ENCODE measurements around the gene KCNQ1. TPM values are rescaled to one million over a fixed set of nuclear protein-coding genes. Genes with fewer than 3 reads are reported as not detected.

KCNQ1 gene
- total and polyA plus RNA-seq, 4 donors = 15.4 to 41.7 (median 26.2) TPM

DNA sequence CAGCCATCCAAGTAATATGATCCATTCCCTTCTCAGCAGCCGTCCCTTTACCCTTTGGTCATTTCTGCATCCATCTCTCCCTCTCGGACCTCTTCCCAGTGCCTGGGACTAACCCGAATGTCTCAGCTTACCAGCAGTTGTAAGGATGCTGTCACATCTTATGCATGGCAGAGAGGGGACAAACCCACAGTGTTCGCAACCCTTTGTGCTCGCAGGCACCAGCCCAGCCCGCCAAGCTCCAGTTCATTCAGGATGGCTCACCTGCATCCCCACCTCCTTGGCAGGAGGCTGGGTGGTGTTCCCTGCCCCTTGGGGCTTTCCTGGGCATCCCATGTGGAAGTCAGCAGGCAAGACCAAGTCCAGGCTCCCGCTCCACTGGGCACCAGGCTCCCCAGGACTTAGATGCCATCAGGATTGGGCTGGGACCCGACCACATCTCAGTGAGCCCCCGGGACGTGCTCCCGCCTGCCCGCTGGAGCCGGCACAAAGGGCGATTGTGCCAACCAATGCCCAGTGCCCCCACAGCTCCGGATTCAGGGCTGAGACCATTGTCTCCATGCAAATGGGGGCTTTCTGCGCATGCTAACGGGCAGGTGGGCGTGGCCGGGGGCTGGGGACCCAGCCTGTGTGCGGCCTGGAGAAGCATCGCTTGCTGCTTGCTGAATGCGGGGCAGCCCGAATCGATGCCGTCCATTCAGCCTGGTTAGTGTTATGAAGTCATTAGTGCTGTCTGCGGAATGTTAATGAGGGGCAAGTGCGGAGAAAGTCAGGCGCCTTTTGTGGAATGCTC lies 146.4 kb downstream of the KCNQ1 start:
- ATAC-seq (ENCODE audit: insufficient read depth, low FRiP score) (no peak), DNase-seq (peak in 1 of 3 donors; percentile 15)
- no peak overlapping the region for H3K4me3 ChIP-seq
- no peaks in the 10 kb centered on the region for H3K4me1 ChIP-seq (ENCODE audit: control insufficient read depth in 5 of 5, insufficient read depth in 5 of 5, low read length in 5 of 5)
- no peak overlapping the region for H3K9ac ChIP-seq (ENCODE audit: insufficient read depth in 1 of 2, low read length in 2 of 2)
- no peaks in the 10 kb centered on the region for H3K27me3 ChIP-seq (ENCODE audit: control insufficient read depth in 3 of 3, insufficient read depth in 3 of 3, low read length in 2 of 3)
- H3K9me3 ChIP-seq (ENCODE audit: control insufficient read depth in 4 of 4, insufficient read depth in 3 of 4, low read length in 3 of 4) = peaks cover 0 to 4% (median 0%) of the 10 kb centered on the region in 4 donors
- H3K36me3 ChIP-seq (ENCODE audit: control insufficient read depth in 4 of 4, insufficient read depth in 4 of 4, low read length in 4 of 4) = peaks cover 0 to 10% (median 0%) of the 10 kb centered on the region in 4 donors
- TF ChIP-seq, protein P1, sequence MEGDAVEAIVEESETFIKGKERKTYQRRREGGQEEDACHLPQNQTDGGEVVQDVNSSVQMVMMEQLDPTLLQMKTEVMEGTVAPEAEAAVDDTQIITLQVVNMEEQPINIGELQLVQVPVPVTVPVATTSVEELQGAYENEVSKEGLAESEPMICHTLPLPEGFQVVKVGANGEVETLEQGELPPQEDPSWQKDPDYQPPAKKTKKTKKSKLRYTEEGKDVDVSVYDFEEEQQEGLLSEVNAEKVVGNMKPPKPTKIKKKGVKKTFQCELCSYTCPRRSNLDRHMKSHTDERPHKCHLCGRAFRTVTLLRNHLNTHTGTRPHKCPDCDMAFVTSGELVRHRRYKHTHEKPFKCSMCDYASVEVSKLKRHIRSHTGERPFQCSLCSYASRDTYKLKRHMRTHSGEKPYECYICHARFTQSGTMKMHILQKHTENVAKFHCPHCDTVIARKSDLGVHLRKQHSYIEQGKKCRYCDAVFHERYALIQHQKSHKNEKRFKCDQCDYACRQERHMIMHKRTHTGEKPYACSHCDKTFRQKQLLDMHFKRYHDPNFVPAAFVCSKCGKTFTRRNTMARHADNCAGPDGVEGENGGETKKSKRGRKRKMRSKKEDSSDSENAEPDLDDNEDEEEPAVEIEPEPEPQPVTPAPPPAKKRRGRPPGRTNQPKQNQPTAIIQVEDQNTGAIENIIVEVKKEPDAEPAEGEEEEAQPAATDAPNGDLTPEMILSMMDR (IDR thresholded peaks at IDR 0.05; ENCODE audit: control extremely low read depth, extremely low read depth) = no peak
- H3K27ac ChIP-seq (ENCODE audit: low read depth in 1 of 2, low read length in 1 of 2) = no peak overlapping the region
- WGBS, 2 donors = 92 to 96% methylated on average over 28 of the region's 28 CpGs

DNA sequence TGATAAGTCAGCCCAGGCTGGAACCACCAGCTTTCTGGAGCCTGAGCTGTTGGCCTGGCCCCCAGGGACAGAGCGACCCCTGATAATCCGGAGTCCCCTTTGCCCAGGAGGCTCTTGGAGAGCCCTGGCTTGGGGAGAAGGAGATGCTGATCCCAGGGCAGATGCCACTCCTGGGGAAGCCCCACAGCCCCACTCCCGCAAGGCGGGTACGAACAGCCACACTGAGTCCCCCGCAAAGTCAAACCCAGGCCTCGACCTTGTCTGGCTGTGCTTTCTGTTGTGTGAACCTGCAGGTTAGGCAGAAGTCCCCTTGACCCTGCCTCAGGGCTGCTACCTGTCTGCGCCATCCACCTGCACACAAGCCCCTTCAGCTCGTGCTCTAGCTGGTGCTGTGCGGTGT lies 147.0 kb downstream of the KCNQ1 start:
- Histone ChIP-seq H3K4me3 (no peak overlapping the region), H3K4me1 (ENCODE audit: control insufficient read depth in 5 of 5, insufficient read depth in 5 of 5, low read length in 5 of 5) (no peaks in the 10 kb centered on the region), H3K27ac (ENCODE audit: low read depth in 1 of 2, low read length in 1 of 2) (no peak overlapping the region), H3K9ac (ENCODE audit: insufficient read depth in 1 of 2, low read length in 2 of 2) (no peak overlapping the region), H3K36me3 (ENCODE audit: control insufficient read depth in 4 of 4, insufficient read depth in 4 of 4, low read length in 4 of 4) (peaks cover 0 to 10% (median 0%) of the 10 kb centered on the region in 4 donors), H3K27me3 (ENCODE audit: control insufficient read depth in 3 of 3, insufficient read depth in 3 of 3, low read length in 2 of 3) (no peaks in the 10 kb centered on the region), H3K9me3 (ENCODE audit: control insufficient read depth in 4 of 4, insufficient read depth in 3 of 4, low read length in 3 of 4) (peaks cover 0 to 4% (median 0%) of the 10 kb centered on the region in 4 donors)
- no peak for ATAC-seq (ENCODE audit: insufficient read depth, low FRiP score)
- no peak for DNase-seq
- whole genome bisulfite sequencing, 2 donors = 94 to 97% methylated on average over 10 of the region's 10 CpGs
- TF ChIP-seq, protein P1 (IDR thresholded peaks at IDR 0.05; ENCODE audit: control extremely low read depth, extremely low read depth) = no peak

DNA sequence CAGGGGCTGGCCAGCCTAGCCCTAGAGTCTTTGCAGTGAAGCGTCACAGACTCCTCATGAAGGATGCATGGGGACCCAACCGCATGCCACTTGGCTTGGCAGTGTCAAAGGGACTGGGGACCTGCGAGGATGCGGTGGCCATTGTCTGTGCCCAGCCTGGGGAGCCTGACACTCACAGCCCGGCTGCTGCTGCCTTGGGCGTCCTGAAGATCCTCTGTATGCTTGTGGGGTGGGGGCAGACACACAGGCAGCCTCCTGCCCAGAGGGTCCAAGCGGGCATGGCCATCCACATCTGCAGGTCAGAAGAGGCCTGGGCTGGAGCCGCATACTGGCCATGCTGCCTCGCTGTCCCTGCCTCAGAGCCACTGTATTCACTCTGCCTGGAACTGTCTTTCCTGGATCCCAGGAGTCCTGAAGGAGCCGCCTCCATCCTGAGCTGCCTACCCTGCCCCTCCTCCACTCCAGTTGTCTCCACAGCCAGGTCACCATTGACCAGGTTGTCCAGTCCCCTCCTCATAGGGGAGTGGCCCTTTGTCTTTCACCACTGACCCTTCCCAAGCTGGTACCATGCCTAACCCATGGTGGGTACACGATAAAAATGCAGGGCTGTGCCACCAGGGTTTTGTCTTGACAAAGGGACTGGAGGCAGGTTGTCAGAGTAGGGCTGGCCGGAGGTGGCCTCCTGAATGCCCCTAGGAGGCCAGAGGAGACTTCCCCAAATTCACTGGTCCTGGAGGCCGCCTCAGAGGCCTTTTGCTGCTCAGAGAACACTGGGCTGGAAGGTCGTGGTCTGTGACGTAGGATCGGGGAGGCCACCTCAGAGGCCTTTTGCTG lies 148.0 kb downstream of the KCNQ1 start:
- Histone ChIP-seq H3K27me3 (ENCODE audit: control insufficient read depth in 3 of 3, insufficient read depth in 3 of 3, low read length in 2 of 3) (no peaks in the 10 kb centered on the region), H3K4me1 (ENCODE audit: control insufficient read depth in 5 of 5, insufficient read depth in 5 of 5, low read length in 5 of 5) (no peaks in the 10 kb centered on the region), H3K9me3 (ENCODE audit: control insufficient read depth in 4 of 4, insufficient read depth in 3 of 4, low read length in 3 of 4) (peaks cover 0 to 4% (median 1%) of the 10 kb centered on the region in 4 donors), H3K4me3 (no peak overlapping the region), H3K36me3 (ENCODE audit: control insufficient read depth in 4 of 4, insufficient read depth in 4 of 4, low read length in 4 of 4) (peaks cover 0 to 10% (median 0%) of the 10 kb centered on the region in 4 donors), H3K27ac (ENCODE audit: low read depth in 1 of 2, low read length in 1 of 2) (no peak overlapping the region), H3K9ac (ENCODE audit: insufficient read depth in 1 of 2, low read length in 2 of 2) (no peak overlapping the region)
- 96 to 97% methylated on average over 16 of the region's 16 CpGs for WGBS, 2 donors
- DNase-seq = no peak
- TF ChIP-seq, protein P1 (IDR thresholded peaks at IDR 0.05; ENCODE audit: control extremely low read depth, extremely low read depth) = no peak
- no peak for ATAC-seq (ENCODE audit: insufficient read depth, low FRiP score)
